ENCODE measurements around the gene NDUFV1.
"Not testable (repeated sequence)": the region's sequence is repeated elsewhere in the genome, so short reads cannot be mapped to it uniquely, and the experiment has no call there.

NDUFV1 gene

DNA sequence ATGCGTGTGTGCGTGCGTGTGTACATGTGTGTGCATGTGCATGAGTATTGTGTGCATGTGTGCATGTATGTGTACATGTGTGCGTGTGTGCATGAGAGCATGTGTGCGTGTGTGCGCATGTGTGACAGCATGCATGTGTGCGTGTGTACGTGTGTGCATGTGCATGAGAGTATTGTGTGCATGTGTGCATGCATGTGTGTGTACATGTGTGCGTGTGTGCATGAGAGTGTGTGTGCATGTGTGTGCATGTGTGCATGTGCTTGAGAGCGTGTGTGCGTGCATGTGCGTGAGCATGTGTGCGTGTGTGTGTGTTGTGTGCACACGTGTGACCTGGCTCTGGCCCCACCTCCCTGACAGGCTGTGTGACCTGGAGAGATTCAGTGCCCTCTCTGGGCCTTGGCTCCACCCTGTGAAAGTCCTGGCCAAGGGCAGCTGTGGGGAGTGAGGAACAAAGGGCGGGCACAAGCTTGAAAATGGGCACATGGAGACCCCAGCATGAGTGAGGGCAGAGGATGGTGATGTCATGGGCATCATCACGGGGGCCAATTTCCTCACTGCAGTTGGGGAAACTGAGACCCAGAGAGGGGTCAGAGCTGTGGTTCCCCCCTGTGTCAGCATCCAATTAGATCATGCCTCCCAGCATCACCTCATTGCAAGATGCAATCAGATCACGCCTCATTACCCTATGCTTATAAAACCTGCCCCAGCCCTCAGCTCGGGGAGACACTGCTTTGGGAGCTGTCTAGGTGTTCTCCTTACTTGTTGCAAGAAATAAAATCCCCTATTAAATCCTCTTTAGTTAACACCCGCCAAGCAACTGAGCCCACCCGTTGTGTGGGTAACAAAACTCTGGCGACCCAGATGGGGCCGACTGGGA is 43.1 kb downstream of the NDUFV1 start:
- TF ChIP-seq FOXP2 (optimal IDR thresholded peaks at IDR 0.05; ENCODE audit: control extremely low read depth, extremely low read length, insufficient read depth) (no peak), EZH2 (IDR thresholded peaks at IDR 0.05) (no peak), POLR2AphosphoS5 (IDR thresholded peaks at IDR 0.05; ENCODE audit: borderline replicate concordance, low read depth, low read length) (peak; percentile 20; the same call in 1 of the 2 replicates)
- H3K36me3 ChIP-seq (ENCODE audit: insufficient read depth, low read length): no peaks in the 10 kb centered on the region
- no peaks in the 10 kb centered on the region for H3K9me3 ChIP-seq (ENCODE audit: low read depth, low read length)
- H3K4me3 ChIP-seq: peak overlapping the region; percentile 14; the same call in 1 of the 2 replicates
- H3K27ac ChIP-seq: no peak overlapping the region
- DNase-seq (ENCODE audit: low read depth, low spot score): no peak
- H3K9ac ChIP-seq (ENCODE audit: insufficient read length): no peak overlapping the region

DNA sequence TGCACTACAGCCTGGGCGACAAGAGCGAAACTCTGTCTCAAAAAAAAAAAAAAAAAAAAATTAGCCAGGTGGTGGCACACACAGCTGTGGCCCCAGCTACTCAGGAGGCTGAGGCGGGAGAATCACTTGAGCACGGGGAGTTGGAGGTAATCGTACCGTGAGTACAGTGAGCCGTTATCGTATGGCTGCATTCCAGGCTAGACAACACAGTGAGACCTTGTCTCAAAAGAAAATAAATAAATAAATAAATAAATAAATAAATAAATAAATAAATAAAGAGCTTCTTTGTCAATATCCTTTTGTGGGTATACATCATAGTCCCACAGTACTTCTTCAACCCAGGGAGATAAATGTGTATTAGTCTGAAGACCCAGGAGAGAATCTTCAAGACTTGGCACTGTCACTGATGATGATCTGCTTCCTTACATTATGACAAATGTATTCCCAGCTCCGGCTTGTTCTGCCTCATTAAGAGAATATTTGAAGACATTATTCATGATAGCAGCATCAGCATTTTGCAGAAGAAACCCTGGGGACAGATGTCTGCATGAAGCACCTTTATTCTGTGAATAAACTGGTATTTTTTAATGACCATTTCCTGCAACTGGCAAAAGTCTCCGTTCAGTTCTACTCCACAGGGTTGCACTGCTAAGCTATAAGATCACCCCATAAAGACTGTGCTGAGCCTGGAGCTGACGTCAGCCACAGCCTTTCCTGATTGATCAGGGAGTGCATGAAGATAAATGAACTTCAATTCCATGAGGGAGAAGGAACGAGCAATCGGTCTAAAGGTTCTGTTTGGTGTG is 45.4 kb downstream of the NDUFV1 start:
- peak; percentile 53 for DNase-seq (ENCODE audit: low read depth, low spot score)
- H3K9ac ChIP-seq (ENCODE audit: insufficient read length): no peak overlapping the region
- no peak for TF ChIP-seq EZH2 (IDR thresholded peaks at IDR 0.05)
- H3K9me3 ChIP-seq (ENCODE audit: low read depth, low read length): no peaks in the 10 kb centered on the region; the same call in 1 of the 2 replicates
- no peaks in the 10 kb centered on the region for H3K36me3 ChIP-seq (ENCODE audit: insufficient read depth, low read length)
- peak overlapping the region; percentile 56; the same call in 1 of the 2 replicates for H3K27ac ChIP-seq
- peak overlapping the region; percentile 40 for H3K4me3 ChIP-seq

DNA sequence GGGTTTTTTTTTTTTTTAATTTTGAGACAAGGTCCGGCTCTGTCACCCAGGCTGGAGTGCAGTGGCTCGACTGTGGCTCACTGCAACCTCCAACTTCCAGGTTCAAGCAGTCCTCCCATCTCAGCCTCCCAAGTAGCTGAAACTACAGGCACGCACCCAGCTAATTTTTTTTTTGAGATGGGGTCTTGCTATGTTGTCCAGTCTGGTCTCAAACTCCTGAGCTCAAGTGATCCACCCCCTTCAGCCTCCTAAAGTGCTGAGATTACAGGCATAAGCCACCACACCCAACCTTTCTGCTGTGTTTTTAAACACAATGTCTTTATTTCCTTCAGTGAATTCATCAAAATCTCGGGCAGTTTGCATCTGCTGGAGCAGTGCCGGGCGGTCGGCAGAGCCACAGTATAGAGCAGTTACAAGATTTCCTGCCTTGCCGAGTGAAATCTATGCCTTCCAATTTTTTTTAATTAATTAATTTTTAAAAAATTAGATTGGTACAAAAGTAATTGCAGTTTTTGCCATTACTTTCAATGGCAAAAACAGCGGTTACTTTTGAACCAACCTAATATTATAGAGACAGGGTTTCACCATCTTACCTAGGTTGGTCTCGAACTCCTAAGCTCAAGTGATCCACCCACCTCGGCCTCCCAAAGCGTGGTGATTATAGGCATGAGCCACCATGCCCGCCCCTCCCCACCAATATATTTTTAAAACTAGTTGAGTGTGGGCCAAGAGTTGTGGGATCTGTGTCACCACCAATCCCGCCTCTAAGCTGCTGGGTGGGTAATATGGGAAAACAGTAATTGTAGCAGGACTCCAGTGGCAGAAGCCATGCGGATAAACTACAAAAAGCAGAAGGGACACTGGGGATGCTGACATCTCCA is 46.5 kb downstream of the NDUFV1 start:
- no peak for TF ChIP-seq EZH2 (IDR thresholded peaks at IDR 0.05)
- TF ChIP-seq POLR2AphosphoS5 (IDR thresholded peaks at IDR 0.05; ENCODE audit: borderline replicate concordance, low read depth, low read length): no peak
- no peak for TF ChIP-seq FOXP2 (optimal IDR thresholded peaks at IDR 0.05; ENCODE audit: control extremely low read depth, extremely low read length, insufficient read depth)
- H3K4me3 ChIP-seq: peak overlapping the region; percentile 40; the same call in 1 of the 2 replicates
- no peak for DNase-seq (ENCODE audit: low read depth, low spot score)
- H3K9ac ChIP-seq (ENCODE audit: insufficient read length): no peak overlapping the region
- peak overlapping the region; percentile 56; the same call in 1 of the 2 replicates for H3K27ac ChIP-seq
- H3K36me3 ChIP-seq (ENCODE audit: insufficient read depth, low read length): no peaks in the 10 kb centered on the region
- H3K9me3 ChIP-seq (ENCODE audit: low read depth, low read length): no peaks in the 10 kb centered on the region; the same call in 1 of the 2 replicates

DNA sequence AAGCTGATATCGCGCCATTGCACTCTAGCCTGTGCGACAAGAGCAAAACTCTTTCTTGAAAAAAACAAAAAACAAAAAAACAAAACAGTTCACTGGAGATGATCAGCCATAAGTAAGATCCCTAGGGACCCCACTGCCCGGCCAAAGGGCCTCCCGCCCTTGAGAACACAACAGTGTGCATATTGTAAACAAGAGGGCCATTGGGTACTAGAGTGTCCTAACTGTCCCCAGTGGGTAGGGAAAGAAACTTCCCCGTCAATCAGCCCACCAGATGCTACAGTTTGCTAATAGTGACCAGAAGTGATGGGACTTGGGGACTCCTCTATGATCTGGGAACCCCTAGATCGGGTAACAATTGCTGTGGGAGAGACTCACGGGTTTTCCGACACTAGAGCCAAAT is 47.5 kb downstream of the NDUFV1 start:
- Histone ChIP-seq H3K9ac (ENCODE audit: insufficient read length) (no peak overlapping the region), H3K4me3 (no peak overlapping the region), H3K36me3 (ENCODE audit: insufficient read depth, low read length) (no peaks in the 10 kb centered on the region), H3K9me3 (ENCODE audit: low read depth, low read length) (no peaks in the 10 kb centered on the region; the same call in 1 of the 2 replicates), H3K27ac (no peak overlapping the region)
- DNase-seq (ENCODE audit: low read depth, low spot score): no peak
- TF ChIP-seq POLR2AphosphoS5 (IDR thresholded peaks at IDR 0.05; ENCODE audit: borderline replicate concordance, low read depth, low read length): no peak
- no peak for TF ChIP-seq FOXP2 (optimal IDR thresholded peaks at IDR 0.05; ENCODE audit: control extremely low read depth, extremely low read length, insufficient read depth)
- no peak for TF ChIP-seq EZH2 (IDR thresholded peaks at IDR 0.05)

DNA sequence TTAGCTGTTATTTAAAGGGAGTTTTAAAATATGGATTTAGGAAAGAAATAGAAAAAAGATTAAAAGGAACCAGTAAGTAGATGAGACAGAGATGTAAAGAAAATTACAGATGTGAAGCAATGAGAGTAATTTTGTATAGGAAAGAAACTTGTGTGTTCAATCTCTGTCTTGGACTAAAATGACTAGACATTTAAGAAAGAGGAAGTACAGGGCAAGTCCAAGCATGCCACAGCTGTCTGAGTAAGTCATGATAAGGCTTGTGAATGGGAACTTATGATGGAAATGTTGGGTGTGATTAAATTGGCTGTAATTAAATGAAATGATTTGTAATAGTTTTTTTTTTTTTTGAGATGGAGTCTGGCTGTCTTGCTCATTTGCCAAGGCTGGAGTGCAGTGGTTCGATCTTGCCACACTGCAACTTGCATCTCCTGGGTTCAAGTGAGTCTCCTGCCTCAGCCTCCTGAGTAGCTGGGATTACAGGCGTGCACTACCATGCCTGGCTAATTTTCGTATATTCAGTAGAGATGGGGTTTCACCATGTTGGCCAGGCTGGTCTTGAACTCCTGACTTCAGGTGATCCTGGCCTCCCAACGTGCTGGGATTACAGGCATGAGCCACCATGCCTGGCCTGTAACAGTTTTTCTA is 49.7 kb downstream of the NDUFV1 start:
- no peak overlapping the region for H3K4me3 ChIP-seq
- H3K9ac ChIP-seq (ENCODE audit: insufficient read length): no peak overlapping the region
- H3K9me3 ChIP-seq (ENCODE audit: low read depth, low read length): no peaks in the 10 kb centered on the region; the same call in 1 of the 2 replicates
- H3K27ac ChIP-seq: no peak overlapping the region
- TF ChIP-seq POLR2AphosphoS5 (IDR thresholded peaks at IDR 0.05; ENCODE audit: borderline replicate concordance, low read depth, low read length) (no peak), FOXP2 (optimal IDR thresholded peaks at IDR 0.05; ENCODE audit: control extremely low read depth, extremely low read length, insufficient read depth) (no peak), EZH2 (IDR thresholded peaks at IDR 0.05) (no peak)
- DNase-seq (ENCODE audit: low read depth, low spot score): no peak
- no peaks in the 10 kb centered on the region for H3K36me3 ChIP-seq (ENCODE audit: insufficient read depth, low read length)

DNA sequence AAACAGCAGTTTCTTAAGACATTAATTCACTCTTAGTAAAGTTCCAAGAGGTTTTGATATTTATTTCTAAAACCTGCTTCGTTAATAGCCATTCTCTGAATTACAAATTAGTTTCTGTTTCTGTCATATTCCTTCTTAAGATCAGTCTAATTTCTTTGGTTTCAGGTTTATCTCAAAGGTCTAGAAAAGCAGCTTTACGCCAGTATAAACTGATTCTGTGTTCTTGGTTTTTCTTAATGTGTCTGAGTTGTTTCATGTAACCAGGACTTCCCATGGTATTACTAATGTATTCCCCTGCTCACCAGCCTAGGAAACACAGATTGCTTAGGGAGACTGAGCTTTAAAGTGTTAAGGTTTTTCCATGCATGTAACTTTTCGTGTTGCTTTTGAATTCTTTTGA is 50.6 kb downstream of the NDUFV1 start:
- Histone ChIP-seq H3K9me3 (ENCODE audit: low read depth, low read length) (no peaks in the 10 kb centered on the region; the same call in 1 of the 2 replicates), H3K4me3 (no peak overlapping the region), H3K27ac (no peak overlapping the region), H3K9ac (ENCODE audit: insufficient read length) (no peak overlapping the region), H3K36me3 (ENCODE audit: insufficient read depth, low read length) (no peaks in the 10 kb centered on the region)
- TF ChIP-seq POLR2AphosphoS5 (IDR thresholded peaks at IDR 0.05; ENCODE audit: borderline replicate concordance, low read depth, low read length) (no peak), EZH2 (IDR thresholded peaks at IDR 0.05) (no peak), FOXP2 (optimal IDR thresholded peaks at IDR 0.05; ENCODE audit: control extremely low read depth, extremely low read length, insufficient read depth) (no peak)
- no peak for DNase-seq (ENCODE audit: low read depth, low spot score)

DNA sequence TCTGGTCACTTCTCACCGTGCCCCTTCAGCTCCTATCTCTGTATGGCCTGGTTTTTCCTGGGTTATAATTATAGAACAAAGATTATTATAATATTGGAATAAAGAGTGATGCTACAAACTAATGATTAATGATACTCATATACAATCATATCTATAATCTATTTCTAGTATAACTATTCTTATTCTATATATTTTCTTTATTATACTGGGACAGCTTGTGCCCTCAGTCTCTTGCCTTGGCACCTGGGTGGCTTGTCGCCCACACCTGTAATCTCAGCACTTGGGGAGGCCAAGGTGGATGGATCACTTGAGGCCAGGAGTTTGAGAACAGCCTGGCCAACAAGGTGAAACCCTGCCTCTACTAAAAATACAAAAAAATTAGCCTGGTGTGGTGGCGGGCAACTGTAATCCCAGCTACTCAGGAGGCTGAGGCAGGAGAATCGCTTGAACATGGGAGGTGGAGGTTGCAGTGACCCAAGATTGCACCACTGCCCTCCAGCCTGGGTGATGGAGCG is 53.0 kb downstream of the NDUFV1 start:
- H3K27ac ChIP-seq; H3K9ac ChIP-seq (ENCODE audit: insufficient read length); H3K36me3 ChIP-seq (ENCODE audit: insufficient read depth, low read length); H3K4me3 ChIP-seq; DNase-seq (ENCODE audit: low read depth, low spot score); H3K9me3 ChIP-seq (ENCODE audit: low read depth, low read length): not testable (repeated sequence)

DNA sequence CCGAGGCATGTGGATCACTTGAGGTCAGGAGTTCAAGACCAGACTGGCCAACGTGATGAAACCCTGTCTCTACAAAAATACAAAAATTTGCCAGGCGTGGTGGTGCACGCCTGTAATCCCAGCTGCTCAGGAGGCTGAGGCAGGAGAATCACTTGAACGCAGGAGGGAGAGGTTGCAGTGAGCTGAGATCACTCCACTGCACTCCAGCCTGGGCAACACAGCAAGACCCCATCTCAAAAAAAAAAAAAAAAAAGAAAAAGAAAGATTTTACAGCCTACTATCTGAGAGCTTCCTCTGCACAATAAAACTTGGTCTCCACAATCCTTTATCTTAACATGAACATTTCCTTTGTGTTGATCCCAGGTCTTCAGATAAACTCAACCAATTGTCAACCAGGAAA is 54.0 kb downstream of the NDUFV1 start:
- H3K36me3 ChIP-seq (ENCODE audit: insufficient read depth, low read length); H3K9ac ChIP-seq (ENCODE audit: insufficient read length); H3K27ac ChIP-seq; H3K9me3 ChIP-seq (ENCODE audit: low read depth, low read length); DNase-seq (ENCODE audit: low read depth, low spot score); H3K4me3 ChIP-seq: not testable (repeated sequence)
